Spleen (tissue), 11 donors: ENCODE results near the gene SETBP1. TPM values are rescaled to one million over a fixed set of nuclear protein-coding genes. Genes with fewer than 3 reads are reported as not detected.

Experiments
- DNase-seq: peaks from one replicate; pipeline ENCODE4 v3.0.0-alpha.2; 2020
- H3K27ac ChIP-seq, 8 donors: fragments of 200-600 bp; sonication (generic) in 7 of 8; 1 replicate in 4 of 8; 2 replicates in 4 of 8; pipeline versions ENCODE4 v1.5.0 to v1.8.0; 2016 to 2021; ENCODE audit warnings: inconsistent platforms in 4 of 8, mild to moderate bottlenecking in 4 of 8, moderate library complexity in 1 of 8
- H3K27me3 ChIP-seq, 7 donors: fragments of 200-600 bp; sonication (generic) in 6 of 7; replicated peaks in 1 of 7; 1 replicate in 4 of 7; 2 replicates in 3 of 7; pipeline versions ENCODE4 v1.5.0 to v1.8.0; 2016 to 2021; ENCODE audit warnings: inconsistent platforms in 3 of 7, mild to moderate bottlenecking in 1 of 7
- H3K36me3 ChIP-seq, 6 donors: fragments of 200-600 bp; sonication (generic) in 5 of 6; 1 replicate in 4 of 6; 2 replicates in 2 of 6; pipeline versions ENCODE4 v1.5.0 to v1.8.0; 2016 to 2021; ENCODE audit warnings: inconsistent platforms in 2 of 6
- H3K4me1 ChIP-seq, 6 donors: fragments of 200-600 bp; sonication (generic) in 5 of 6; 1 replicate in 3 of 6; 2 replicates in 3 of 6; pipeline versions ENCODE4 v1.5.0 to v1.8.0; 2016 to 2021; ENCODE audit warnings: inconsistent platforms in 3 of 6
- H3K4me3 ChIP-seq, 8 donors: fragments of 200-600 bp; sonication (generic) in 7 of 8; 1 replicate in 4 of 8; 2 replicates in 4 of 8; pipeline versions ENCODE4 v1.5.0 to v1.8.0; 2016 to 2021; ENCODE audit warnings: inconsistent platforms in 4 of 8, mild to moderate bottlenecking in 4 of 8, moderate library complexity in 2 of 8
- H3K9me3 ChIP-seq, 8 donors: fragments of 200-600 bp; sonication (generic) in 7 of 8; 1 replicate in 4 of 8; 2 replicates in 4 of 8; pipeline versions ENCODE4 v1.5.0 to v1.8.0; 2016 to 2021; ENCODE audit warnings: inconsistent platforms in 4 of 8
- CTCF ChIP-seq, 11 experiments: fragments of 200-600 bp in 7 of 11; fragments of 450-650 bp in 4 of 11; sonication (generic) in 4 of 11; IDR thresholded peaks in 8 of 11; conservative IDR thresholded peaks in 3 of 11; 1 replicate in 7 of 11; 2 replicates in 4 of 11; pipeline versions ENCODE4 v1.4.0 to v1.8.0; 2016 to 2021; ENCODE audit warnings: antibody characterized with exemption in 11 of 11, inconsistent platforms in 4 of 11, mild to moderate bottlenecking in 1 of 11
- POLR2A ChIP-seq, 3 donors: fragments of 450-650 bp; IDR thresholded peaks; one replicate each; pipeline ENCODE4 v1.5.1; 2017; ENCODE audit warnings: antibody characterized with exemption in 3 of 3, mild to moderate bottlenecking in 1 of 3
- POLR2AphosphoS5 ChIP-seq, 3 donors: sonication (generic); formaldehyde crosslinking; IDR thresholded peaks; one replicate each; pipeline ENCODE4 v1.5.1; 2017; ENCODE audit warnings: antibody characterized with exemption in 3 of 3
- WGBS, 5 donors: extraction: QIAGEN DNeasy Blood & Tissue Kit in 3 of 5; methylation state at CpG; one replicate each; pipeline versions ENCODE4 v1.1.5 to v1.1.7; 2013 to 2018; 5-methylcytosine and 5-hydroxymethylcytosine counted together
- intact Hi-C: fragments of 100-400 bp; cut with DNase I; formaldehyde crosslinking; loops from one replicate; pipeline ENCODE4 v1.15.0; 2023; ENCODE audit warnings: low total_unique reads
- polyA plus RNA-seq, 3 donors: library from polyadenylated mRNA; stranded (reverse); fragments of 200-250 nt; gene quantifications; one replicate each; pipeline ENCODE4 v1.2.1, GENCODE V29; 2013
- total RNA-seq, 7 donors: library from RNA; depleted of rRNA in 3 of 7; stranded (reverse); fragments of >200 nt in 3 of 7; fragmentation: NEBNext Ultra II Directional in 4 of 7; extraction: Animal tissue kit (Norgen Biotek cat#: 25700) in 4 of 7; gene quantifications; one replicate each; pipeline versions ENCODE4 v1.1.0 to v1.2.1, GENCODE V29; 2016 to 2021
- donor health status: healthy with polysubstance abuse.
- donor health status: DM: no; HTN: no; CAD: no; lungs with moderate emphysema.
- donor health status: DM: no; HTN: no; CAD: no.
- donor health status: Bipolar disorder and iron deficiency.
- donor health status: healthy.
- donor health status: DM: no; HTN: no; CAD: no.
- donor health status: DM: yes; HTN: yes; CAD: no.

The SETBP1 gene
- total and polyA plus RNA-seq, 10 donors, result 2.0 to 50.7 (median 33.1) TPM

GRCh38 chr18:44791520-44791919 is 110.8 kb downstream of the SETBP1 start:
- Histone ChIP-seq H3K9me3 (no peaks in the 10 kb centered on the region), H3K4me1 (peaks cover 0 to 18% (median 7%) of the 10 kb centered on the region in 6 donors), H3K4me3 (no peak overlapping the region), H3K27me3 (no peaks in the 10 kb centered on the region), H3K27ac (no peak overlapping the region), H3K36me3 (no peaks in the 10 kb centered on the region)
- 80 to 87% (median 81%) methylated on average over 8 of the region's 8 CpGs for WGBS, 5 donors
- intact Hi-C loops, result no loop called here
- DNase-seq, result no peak
- no peak for TF ChIP-seq POLR2A (IDR thresholded peaks at IDR 0.05)
- TF ChIP-seq CTCF (IDR thresholded peaks at IDR 0.05 in 8 of 11, conservative IDR thresholded peaks at IDR 0.05 in 3 of 11), result no peak
- no peak for TF ChIP-seq POLR2AphosphoS5 (IDR thresholded peaks at IDR 0.05)

DNA sequence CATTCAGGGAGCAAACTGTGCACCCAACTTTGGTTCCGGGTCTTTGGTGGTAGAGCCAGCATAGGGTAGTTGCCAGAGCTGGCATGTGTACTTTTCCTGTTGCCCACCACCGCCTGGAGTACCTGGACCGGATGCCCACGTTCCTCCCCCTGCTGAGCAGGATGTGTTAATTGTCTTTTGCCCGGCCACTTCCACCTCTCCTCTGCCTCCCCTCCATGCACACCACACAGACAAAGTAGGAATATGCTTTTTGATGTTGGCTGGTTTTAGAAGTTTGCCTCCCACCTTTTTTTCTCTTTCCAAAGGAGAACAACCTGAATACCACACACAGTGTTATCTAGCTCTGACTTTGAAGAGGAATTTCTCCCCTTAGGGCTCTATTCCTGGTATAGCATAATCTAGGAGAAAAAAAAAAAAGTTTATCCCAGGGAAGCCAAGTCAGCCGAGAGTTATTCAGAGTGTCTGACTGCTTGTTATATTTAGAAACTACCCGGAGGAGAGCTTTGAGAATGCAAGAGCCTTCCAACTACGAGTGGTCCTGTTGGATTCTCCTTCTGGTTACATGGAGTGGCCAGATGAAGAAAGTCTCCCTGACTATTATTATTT is 111.9 kb downstream of the SETBP1 start:
- Histone ChIP-seq H3K9me3 (no peaks in the 10 kb centered on the region), H3K27me3 (no peaks in the 10 kb centered on the region), H3K36me3 (no peaks in the 10 kb centered on the region), H3K4me1 (peaks cover 0 to 12% (median 0%) of the 10 kb centered on the region in 6 donors), H3K4me3 (no peak overlapping the region), H3K27ac (no peak overlapping the region)
- intact Hi-C loops, result no loop called here
- no peak for DNase-seq
- WGBS, 5 donors, result 62 to 79% (median 73%) methylated on average over 7 to 8 of the region's 8 CpGs
- TF ChIP-seq POLR2A (IDR thresholded peaks at IDR 0.05), result no peak
- no peak for TF ChIP-seq CTCF (IDR thresholded peaks at IDR 0.05 in 8 of 11, conservative IDR thresholded peaks at IDR 0.05 in 3 of 11)

- no peak for DNase-seq
- no peak overlapping the region for H3K4me3 ChIP-seq
Measured at GRCh38 chr18:44793194-44793593, 112.5 kb downstream of the SETBP1 start.

DNA sequence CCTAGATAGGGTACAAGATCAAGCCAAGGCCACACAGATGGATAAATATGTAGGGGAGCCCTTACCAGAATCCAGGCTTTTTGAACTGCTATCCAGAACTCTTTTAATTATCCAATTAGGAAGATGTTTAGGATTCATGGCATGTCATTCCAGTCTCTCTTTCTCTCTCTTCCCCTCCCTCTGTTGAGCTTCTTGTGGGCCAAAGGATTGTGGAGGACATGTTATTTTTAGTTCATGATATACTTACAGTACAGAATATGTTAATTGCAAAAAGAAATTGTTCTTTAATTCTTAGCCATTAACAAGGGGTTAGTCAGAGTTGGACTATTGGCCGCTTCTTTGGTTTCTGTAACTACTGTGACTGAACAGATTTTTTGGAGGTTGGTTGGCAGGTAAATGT is 113.0 kb downstream of the SETBP1 start:
- Histone ChIP-seq H3K9me3 (no peaks in the 10 kb centered on the region), H3K27ac (no peak overlapping the region), H3K4me1 (peaks cover 0 to 20% (median 6%) of the 10 kb centered on the region in 6 donors), H3K27me3 (no peaks in the 10 kb centered on the region), H3K4me3 (no peak overlapping the region), H3K36me3 (no peaks in the 10 kb centered on the region)
- TF ChIP-seq CTCF (IDR thresholded peaks at IDR 0.05 in 8 of 11, conservative IDR thresholded peaks at IDR 0.05 in 3 of 11), result no peak
- no peak for DNase-seq
- WGBS, 5 donors, result 90 to 100% (median 98%) methylated on average over 1 of the region's 1 CpG
- intact Hi-C loops, result no loop called here

More at GRCh38 chr18:44793194-44793593, 112.5 kb downstream of the SETBP1 start:
- Histone ChIP-seq H3K27ac (no peak overlapping the region), H3K9me3 (no peaks in the 10 kb centered on the region), H3K36me3 (no peaks in the 10 kb centered on the region), H3K4me1 (peaks cover 0 to 15% (median 2%) of the 10 kb centered on the region in 6 donors), H3K27me3 (no peaks in the 10 kb centered on the region)
- WGBS, 5 donors, result 79 to 93% (median 88%) methylated on average over 2 of the region's 2 CpGs
- TF ChIP-seq POLR2A (IDR thresholded peaks at IDR 0.05) (no peak), POLR2AphosphoS5 (IDR thresholded peaks at IDR 0.05) (no peak), CTCF (IDR thresholded peaks at IDR 0.05 in 8 of 11, conservative IDR thresholded peaks at IDR 0.05 in 3 of 11) (no peak)
- intact Hi-C loops, result no loop called here
